Thyroid gland (tissue), 4 donors: ENCODE results near the gene CDK11A.

Source experiments
- POLR2A ChIP-seq, 2 donors: fragments of 450-650 bp; IDR thresholded peaks; one replicate each; pipeline ENCODE4 v1.6.1; 2017; ENCODE audit warnings: antibody characterized with exemption in 2 of 2, mild to moderate bottlenecking in 2 of 2, moderate library complexity in 1 of 2
- TF ChIP-seq, protein P1 (sequence below), 6 experiments: fragments of 200-600 bp in 3 of 6; fragments of 450-650 bp in 3 of 6; sonication (generic) in 3 of 6; IDR thresholded peaks; one replicate each; pipeline ENCODE4 v1.5.1; 2016 to 2019; ENCODE audit warnings: antibody characterized with exemption in 6 of 6, mild to moderate bottlenecking in 2 of 6, inconsistent platforms in 1 of 6, moderate library complexity in 1 of 6

DNA sequence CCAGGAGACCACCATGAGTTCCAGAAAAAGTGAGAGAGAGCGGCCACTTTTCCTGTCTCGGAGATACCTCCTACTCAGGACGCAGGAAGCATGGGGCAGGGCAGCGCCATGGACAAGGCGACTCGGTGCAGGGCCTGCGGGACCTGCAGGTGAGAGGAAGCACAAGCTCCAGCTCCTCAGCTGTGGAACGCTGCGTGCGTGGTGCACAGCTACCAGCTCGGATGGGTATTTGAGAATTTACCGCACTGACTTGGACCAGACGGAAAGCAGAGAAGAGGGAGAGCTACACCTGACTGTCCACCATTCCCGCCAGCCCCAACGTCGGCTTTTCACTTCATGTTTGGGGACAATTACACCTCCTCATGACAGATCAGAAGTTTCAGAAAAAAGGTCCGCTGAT, 8.2 kb upstream of the CDK11A start:
- TF ChIP-seq, protein P1, sequence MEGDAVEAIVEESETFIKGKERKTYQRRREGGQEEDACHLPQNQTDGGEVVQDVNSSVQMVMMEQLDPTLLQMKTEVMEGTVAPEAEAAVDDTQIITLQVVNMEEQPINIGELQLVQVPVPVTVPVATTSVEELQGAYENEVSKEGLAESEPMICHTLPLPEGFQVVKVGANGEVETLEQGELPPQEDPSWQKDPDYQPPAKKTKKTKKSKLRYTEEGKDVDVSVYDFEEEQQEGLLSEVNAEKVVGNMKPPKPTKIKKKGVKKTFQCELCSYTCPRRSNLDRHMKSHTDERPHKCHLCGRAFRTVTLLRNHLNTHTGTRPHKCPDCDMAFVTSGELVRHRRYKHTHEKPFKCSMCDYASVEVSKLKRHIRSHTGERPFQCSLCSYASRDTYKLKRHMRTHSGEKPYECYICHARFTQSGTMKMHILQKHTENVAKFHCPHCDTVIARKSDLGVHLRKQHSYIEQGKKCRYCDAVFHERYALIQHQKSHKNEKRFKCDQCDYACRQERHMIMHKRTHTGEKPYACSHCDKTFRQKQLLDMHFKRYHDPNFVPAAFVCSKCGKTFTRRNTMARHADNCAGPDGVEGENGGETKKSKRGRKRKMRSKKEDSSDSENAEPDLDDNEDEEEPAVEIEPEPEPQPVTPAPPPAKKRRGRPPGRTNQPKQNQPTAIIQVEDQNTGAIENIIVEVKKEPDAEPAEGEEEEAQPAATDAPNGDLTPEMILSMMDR (IDR thresholded peaks at IDR 0.05): no peak
- TF ChIP-seq POLR2A (IDR thresholded peaks at IDR 0.05): no peak
